GM04503 (cell line): Measurements from ENCODE around the gene GOLGA6C.
"Not testable (repeated sequence)": the region's sequence is repeated elsewhere in the genome, so short reads cannot be mapped to it uniquely, and the experiment has no call there.

Source experiments
- DNase-seq: peaks from one replicate; pipeline ENCODE4 v3.0.0-alpha.2; 2012; ENCODE audit warnings: low read depth

GOLGA6C gene

DNA sequence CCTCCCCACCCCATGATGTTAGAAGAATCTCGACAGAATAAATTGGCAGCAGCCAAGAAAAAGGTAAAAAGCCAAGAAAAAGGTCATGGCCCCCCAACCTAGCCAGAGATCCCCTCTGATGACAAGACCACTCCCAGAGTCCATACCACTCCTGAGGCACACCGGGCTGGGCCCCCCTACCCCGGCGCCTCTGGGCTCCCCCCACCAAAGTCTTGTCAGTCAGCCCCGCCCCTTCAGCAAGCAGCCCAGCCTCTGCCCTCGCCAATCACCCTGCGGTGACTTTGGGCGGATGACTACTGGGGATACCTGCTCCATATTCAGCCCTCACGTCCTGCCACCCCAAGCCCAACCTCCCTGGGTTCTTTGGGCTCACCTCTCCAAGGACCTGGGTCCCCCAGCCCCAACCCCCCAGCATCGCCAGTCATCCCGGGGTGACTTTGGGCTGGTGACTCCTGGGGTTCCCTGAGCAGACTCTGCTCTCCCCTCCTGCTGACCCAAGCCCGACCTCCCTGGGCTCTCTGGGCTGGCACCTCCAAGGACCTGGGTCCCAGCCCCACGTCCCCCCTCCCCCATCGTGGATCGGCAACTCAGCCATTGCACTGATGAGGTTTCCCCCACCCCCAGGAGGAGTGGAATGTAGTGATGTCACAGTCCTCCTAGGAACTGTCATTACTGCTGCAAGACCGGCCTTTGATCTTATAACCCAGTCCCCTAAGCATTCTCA is 648 bp downstream of the GOLGA6C start:
- DNase-seq: not testable (repeated sequence)

DNA sequence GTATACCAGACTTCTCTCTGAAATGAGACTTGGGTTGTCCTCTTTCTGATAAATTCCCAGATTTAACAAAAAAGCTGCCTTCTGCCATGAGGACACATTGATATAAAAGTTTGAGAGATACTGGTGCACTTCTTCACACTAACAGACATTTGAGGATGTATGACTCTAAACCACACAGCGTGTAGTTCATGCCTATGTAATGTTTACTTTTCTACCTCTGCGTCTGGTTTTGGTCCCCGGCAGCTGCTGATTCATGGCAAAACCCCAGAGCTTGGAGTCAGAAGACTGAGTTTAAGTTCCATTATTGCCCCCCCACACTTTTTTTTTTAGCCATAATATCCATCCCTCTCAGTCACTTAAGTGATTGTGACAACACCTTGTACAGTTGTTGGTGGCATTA is 1.7 kb downstream of the GOLGA6C start:
- DNase-seq: not testable (repeated sequence)

DNA sequence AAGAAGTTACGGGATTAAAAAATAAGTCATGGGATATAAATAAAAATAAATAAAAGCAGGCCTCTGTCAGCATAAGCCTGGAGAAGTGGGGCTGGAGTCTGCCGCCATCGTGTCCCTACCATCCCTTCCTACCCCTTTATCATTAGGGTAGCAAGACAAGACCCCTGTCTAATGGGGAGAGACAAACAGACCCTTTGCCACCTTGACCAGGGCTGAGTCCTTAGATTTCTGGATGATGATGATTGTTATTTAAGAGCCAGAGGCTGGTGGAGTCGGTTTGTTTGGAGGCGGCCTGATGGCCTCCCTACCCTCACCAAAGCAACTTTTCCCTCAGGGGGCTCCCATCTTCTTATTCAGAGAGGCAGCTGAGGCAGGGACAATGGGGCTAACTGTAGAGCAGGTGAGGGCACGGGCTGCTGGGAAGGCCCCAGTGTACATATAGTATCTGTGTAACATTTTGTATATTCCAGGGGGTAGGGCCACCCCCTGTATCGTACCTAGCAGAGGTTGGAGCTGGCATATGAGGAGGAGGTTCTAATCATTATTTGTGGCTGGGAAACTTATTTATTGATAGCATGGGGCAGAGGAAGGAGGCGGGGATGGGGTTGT is 15.7 kb downstream of the GOLGA6C start:
- DNase-seq: not testable (repeated sequence)

DNA sequence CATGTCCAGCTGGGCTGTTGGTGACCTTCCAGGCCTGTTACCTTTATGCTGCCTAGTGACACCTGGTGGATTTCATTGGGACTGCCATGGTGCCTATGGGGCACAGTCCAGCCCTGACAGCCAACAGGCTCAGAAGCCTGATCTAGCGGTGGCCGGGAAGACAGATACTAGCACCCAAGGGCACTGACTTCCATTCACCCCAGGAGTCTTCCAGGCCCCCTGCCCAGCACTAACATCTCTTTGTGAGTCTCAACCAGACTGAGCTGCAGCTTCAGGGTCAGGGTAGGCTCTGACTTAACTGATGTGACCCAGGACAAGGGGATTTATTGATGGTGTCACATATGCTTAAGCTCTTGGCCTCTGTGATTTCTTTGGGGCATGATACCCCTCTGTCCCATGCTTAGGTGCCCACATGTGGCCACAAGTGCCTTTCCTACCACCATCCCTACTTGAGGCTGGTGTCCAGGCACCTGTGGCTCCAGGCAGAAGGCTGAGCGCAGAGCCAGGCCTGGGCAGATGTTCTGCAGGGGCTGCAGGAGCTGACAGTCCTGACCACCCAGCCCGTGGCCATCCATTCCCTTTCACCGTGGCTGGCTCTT is 16.5 kb downstream of the GOLGA6C start:
- DNase-seq: not testable (repeated sequence)

DNA sequence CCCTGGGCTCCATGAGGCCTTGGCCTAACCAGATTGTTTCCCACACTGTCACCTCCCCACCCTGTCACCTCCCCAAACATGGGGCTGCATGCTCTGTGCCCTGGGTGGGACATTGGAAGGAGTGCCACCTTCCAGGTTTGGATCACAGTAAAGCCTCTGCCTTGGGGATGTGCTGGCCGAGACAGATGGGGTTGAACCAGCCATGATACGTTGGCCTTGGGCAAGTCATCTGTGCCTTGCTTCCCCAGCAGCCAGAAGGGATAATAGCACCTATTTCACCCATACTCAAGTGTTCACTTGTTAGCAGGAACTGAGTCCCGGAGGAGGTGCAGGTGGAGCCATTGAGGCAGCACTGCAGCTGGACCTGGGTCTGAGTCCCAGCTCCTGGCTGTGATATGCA is 17.5 kb downstream of the GOLGA6C start:
- DNase-seq: not testable (repeated sequence)

DNA sequence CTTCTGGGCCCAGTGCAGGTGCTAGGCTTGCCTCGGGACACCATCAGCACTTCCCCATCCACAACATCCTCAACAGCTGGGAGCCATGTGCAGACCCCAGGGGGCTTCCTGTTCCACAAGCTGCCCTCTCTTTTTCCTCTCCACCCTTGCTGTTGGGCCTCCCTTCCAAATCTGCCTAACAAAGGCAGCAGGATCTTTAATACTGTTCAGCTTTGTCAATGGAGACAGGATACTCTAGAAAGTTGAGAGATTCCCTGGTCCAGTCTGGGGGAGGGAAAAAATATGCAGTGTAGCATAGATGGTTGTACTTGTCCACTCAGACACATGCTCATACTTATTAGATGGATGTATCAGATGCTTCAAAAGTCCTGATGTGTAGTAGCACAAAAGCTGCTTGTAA is 20.4 kb downstream of the GOLGA6C start:
- DNase-seq: not testable (repeated sequence)

DNA sequence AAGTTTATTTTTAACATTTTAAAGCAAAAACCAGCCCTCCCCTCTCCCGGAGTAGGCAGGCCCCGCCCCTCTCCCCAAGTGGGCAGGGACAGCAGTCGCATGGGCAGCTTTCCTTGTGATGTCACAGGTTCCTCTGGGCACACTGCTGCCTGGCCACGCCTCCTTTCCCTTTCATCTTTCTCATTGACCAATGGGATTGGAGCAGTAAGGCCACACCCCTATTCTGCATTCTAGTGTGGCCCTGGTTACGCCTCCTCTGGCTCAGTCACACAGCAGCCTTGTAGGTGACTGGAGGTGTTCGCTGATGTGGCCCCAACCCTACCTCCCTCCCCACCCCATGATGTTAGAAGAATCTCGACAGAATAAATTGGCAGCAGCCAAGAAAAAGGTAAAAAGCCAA is 24.4 kb downstream of the GOLGA6C start, which contains the start of gene GOLGA6D:
GOLGA6D (plus strand) TSS at position 264 of the 400 bp plus-strand sequence; CDS start at position 305, 41 bp downstream.
- DNase-seq: not testable (repeated sequence)

DNA sequence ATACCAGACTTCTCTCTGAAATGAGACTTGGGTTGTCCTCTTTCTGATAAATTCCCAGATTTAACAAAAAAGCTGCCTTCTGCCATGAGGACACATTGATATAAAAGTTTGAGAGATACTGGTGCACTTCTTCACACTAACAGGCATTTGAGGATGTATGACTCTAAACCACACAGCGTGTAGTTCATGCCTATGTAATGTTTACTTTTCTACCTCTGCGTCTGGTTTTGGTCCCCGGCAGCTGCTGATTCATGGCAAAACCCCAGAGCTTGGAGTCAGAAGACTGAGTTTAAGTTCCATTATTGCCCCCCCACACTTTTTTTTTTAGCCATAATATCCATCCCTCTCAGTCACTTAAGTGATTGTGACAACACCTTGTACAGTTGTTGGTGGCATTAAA is 26.0 kb downstream of the GOLGA6C start:
- DNase-seq: not testable (repeated sequence)

DNA sequence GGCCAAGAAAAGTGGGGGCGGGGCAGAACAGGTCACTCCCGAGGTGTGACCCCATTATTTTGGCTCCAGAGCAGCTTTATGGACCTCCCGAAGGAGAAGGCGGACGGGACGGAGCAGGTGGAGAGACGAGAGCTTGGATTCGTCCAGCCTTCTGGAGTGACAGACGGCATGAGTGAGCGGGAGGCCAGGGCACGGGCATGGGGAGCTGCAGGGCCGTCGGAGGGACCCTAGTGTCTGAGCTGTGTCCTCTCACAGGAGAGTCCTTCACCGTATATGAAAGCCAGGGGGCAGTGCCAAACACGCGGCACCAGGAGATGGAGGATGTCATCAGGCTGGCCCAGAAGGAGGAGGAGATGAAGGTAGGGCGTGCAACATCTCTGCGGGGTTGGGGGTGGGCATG is 35.5 kb downstream of the GOLGA6C start:
- not testable (repeated sequence) for DNase-seq

DNA sequence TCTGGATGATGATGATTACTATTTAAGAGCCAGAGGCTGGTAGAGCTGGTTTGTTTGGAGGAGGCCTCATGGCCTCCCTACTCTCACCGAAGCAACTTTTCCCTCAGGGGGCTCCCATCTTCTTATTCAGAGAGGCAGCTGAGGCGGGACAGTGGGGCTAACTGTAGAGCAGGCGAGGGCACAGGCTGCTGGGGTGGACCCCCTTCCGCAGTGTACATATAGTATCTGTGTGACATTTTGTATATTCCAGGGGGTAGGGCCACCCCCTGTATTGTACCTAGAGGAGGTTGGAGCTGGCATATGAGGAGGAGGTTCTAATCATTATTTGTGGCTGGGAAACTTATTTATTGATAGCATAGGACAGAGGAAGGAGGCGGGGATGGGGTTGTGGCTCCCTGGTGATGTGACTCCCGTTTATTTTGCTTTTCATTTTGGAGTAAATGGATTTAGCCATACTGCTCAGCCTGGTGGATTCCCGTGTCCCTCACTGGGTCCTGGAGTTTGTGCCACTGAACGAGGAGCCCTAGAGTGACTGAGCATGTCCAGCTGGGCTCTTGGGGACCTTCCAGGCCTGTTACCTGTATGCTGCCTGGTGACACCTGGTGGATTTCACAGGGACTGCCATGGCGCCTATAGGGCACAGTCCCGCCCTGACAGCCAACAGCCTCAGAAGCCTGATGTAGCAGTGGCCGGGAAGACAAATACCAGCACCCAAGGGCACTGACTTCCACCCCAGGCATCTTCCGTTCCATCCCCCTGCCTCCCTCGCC is 40.6 kb downstream of the GOLGA6C start:
- DNase-seq: not testable (repeated sequence)

DNA sequence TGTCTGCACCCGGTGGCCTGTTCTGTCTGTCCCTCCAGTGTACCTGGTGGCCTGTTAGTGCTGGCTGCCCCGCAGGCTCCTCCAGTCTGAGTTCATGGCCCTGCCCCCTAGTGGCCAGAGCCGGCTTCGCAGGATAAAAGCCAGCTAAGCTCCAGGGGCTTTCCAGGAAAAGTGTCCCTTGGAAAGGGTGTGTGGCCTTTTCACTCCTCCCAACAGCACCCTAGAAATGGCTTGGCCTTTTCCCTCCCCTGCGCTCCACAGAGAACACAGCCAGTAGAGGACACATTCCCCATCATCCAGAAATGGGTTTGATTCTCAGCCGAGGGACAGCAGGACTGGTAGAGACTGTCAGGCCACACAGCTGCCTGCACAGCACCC is 41.2 kb downstream of the GOLGA6C start:
- not testable (repeated sequence) for DNase-seq

DNA sequence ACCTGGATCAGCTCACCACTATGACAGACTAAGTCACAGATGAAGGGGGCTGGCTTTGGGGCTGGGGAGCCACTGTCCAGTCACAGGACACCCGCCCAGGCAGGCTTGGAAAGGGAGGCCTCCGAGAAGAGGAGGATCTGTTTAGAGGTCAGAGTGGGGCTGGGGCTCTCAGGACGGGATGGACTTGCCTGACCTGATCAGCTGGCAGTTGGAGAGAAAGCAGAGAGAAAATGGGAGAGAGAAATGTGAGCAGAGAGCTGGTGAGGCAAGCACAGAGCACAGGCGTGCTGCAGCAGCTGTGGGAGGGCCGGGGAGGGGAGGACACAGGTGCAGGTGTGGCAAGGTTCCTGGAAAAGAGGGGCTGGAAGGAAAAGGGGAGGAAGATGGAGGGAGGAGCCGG is 41.9 kb downstream of the GOLGA6C start:
- DNase-seq: not testable (repeated sequence)

DNA sequence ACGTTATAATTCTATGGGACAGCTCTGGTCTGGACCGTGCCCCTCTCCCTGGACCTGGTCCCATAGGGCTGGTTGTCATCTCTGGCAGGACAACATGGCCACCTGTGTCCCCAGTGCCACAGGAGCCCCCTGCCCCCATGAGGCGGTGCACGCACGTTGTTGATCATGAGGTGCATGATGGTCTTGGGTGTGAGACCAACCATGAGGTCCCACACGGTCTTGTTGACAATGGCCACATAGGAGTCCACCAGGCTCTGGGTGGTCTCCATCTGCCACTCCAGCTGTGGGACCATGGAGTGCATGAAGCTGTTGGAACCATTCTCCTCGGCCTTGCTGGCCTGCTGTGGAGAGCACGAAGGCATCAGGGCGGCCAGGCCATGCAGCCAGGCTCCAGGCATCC is 44.2 kb downstream of the GOLGA6C start:
- DNase-seq: no peak

DNA sequence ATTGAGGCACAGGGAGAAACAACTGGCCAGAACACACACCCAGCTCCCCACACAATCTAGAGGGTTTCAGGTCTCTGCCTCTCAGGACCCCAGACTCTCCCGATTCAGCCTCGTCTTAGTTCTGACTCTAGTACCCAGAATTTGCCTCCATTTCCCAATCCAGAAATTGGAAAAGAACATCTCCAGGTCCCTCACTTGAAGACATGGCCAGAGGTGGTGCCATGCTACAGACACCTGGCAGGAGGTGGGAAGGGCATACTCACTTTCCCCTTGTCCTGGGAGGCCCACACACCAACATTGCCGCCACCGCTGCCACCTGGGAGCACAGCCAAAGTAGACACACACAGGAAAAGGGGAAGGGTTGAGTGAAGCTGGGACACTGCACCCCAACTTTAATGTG is 44.6 kb downstream of the GOLGA6C start:
- not testable (repeated sequence) for DNase-seq

DNA sequence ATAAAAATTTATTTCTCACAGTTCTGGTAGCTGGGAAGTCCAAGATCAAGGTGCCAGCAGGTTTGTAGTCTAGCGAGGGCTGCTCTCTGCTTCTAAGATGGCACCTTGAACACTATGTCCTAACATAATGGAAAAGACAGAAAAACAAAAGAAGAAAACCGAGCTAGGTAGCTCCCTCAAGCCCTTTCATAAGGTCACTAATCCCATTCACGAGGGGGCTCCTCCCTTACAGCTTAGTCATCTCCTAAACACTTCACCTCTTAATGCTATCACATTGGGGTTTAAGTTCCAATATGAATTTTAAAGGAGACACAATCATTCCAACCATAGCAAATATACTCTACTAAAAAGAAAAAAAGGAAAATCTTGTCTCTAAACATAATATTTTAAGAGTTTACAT is 48.1 kb downstream of the GOLGA6C start:
- DNase-seq: no peak

DNA sequence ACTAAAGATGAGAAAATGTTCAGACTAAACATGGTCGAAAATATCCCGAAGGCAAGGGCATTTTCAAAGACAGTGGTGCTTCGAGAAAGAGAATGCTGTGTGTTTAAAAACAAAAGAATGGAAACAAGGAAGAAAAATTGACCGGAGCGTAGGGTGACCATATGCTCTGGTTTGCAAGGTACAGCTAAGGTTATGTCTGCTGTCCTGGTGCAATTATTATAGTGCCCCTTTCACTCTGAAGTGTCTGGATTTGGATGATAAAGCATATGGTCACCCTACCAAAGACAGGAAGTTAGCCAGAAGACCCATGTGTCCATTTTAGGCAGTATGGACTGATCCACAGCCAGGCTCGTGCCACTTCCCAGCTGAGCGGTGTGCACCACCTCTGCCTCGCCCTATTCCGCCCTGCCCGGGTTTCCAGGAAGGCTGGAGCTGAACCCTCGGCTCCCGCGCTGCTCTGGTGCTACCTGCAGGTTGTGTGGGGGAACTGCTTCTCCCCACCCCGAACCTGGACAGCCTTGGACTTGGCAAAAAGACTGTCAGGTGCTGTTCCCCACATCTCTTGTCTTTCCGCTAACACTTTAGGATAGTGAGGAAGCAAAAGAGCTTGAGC is 49.8 kb downstream of the GOLGA6C start:
- no peak for DNase-seq

DNA sequence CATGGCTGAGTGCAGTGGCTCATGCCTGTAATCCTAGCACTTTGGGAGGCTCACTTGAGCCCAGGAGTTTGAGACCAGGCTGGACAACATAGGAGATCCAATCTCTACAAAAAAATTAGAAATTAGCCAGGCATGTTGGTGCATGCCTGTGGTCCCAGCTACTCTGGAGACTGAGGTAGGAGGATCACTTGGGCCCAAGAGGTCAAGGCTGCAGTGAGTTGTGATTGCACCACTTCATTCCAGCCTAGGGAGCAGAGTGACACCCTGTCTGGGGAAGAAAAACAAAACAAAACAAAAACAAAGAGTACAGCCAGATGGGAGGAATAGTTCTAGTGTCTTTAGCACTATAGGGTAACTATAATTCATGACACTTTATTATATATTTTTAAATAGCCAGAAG is 51.6 kb downstream of the GOLGA6C start:
- DNase-seq: peak; percentile 23

DNA sequence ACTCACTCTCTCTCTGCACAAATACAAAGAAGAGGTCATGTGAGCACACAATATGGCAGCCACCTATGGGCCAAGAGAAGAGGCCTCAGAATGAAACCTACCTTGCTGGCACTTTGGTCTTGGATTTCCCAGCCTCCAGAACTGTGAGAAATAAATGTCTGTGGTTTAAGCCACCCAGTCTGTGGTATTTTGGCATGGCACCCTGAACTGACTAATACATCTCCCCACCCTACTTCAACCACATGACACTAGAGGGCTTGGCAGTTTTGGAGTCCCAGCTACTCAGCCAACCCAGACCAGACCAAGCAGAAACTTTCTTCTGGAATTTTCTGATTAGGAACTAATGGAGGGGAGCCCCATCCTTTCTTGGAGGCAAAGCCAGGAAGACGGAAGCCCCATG is 54.4 kb downstream of the GOLGA6C start:
- peak; percentile 25 for DNase-seq

DNA sequence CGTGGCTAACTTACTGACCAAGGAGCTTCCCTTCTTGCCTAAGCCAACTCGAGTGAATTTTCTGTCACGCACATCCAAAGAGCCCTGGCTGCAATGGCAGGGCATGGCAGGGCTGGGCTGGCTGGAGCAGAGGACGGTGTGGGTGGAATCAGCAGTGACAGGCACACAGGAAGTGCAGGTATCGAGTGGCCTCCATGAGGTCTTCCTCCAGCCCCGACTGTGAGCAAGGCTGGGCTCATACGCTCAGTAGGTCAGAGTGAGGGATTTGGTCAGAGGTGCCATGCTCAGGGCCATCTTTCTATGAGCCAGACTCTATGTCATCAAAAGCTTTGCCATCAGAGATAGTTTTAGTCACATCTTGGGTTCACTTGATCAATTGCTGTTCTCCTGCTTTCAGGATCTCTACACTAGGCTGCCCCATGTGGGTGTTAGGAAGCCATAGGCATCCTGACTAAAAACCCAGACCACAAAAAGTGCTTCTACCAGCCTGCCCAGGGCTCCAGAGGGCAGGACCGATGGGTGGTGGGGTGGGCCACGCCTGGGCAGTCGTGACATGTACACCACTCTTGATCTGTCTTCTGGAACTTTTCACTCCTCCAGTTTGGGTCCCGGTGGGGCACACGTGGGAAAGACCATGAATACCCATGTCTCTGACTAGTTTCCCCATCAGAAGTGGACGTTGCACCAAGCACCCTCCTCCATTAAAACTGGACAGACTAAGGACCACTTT is 55.1 kb downstream of the GOLGA6C start:
- DNase-seq: no peak

DNA sequence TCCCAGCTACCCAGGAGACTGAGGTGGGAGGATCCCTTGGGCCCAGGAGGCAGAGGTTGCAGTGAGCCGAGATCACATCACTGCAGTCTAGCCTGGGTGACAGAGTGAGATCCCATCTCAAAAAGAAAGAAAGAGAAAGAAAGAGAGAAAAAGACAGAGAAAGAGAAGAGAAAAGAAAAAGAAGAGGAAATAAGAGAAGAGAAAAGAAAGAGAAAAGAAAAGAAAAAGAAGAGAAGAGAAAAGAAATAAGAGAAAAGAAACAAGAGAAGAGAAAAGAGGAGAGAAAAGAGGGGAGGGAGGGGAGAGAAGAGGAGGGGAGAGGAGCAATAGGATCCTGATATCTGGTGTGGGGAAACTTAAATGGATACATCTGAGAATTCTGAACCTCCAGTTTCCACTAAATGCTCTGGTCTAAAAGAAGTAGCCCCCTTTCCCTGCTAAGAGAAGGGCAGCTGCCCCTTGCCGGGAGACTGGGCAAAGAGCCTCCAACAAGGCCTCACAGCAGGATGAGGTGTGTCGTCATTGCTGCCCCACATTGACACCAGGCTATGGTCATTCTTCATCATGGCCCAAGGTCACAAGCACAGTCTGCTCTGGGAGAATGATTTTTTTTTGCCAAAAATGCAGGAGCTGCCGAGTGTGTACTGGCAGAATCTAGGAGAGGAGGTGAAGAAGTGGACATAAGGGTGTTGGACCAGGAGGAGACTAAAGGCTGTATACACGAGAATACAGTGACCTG is 56.6 kb downstream of the GOLGA6C start:
- DNase-seq: no peak
